Subcutaneous abdominal adipose tissue (tissue), 5 donors: ENCODE measurements around the gene POP4.

Source experiments
- H3K27ac ChIP-seq: one replicate; pipeline ENCODE4 v1.7.0; 2013; ENCODE audit warnings: low read depth, mild to moderate bottlenecking, inconsistent platforms, low read length, moderate library complexity
- H3K27me3 ChIP-seq, 5 donors: one replicate each; pipeline ENCODE4 v1.7.0; 2013; ENCODE audit warnings: low read length in 5 of 5, inconsistent platforms in 1 of 5; ENCODE audit not compliant: control insufficient read depth in 5 of 5, insufficient read depth in 4 of 5
- H3K36me3 ChIP-seq, 5 donors: one replicate each; pipeline ENCODE4 v1.7.0; 2013; ENCODE audit warnings: low read length in 5 of 5; ENCODE audit not compliant: control insufficient read depth in 5 of 5, insufficient read depth in 5 of 5
- H3K4me1 ChIP-seq, 5 donors: one replicate each; pipeline ENCODE4 v1.7.0; 2013; ENCODE audit warnings: low read length in 5 of 5, mild to moderate bottlenecking in 3 of 5, moderate library complexity in 1 of 5; ENCODE audit not compliant: control insufficient read depth in 5 of 5, insufficient read depth in 5 of 5
- H3K4me3 ChIP-seq, 5 donors: one replicate each; pipeline ENCODE4 v1.7.0; 2013; ENCODE audit warnings: low read length in 5 of 5, low read depth in 1 of 5
- H3K9ac ChIP-seq, 5 donors: one replicate each; pipeline ENCODE4 v1.7.0; 2013; ENCODE audit warnings: low read length in 5 of 5, mild to moderate bottlenecking in 4 of 5, moderate library complexity in 3 of 5
- H3K9me3 ChIP-seq, 5 donors: one replicate each; pipeline ENCODE4 v1.7.0; 2013; ENCODE audit warnings: low read length in 5 of 5; ENCODE audit not compliant: control insufficient read depth in 5 of 5
- donor health status: healthy.
- donor health status: healthy.
- donor health status: healthy.
- donor health status: healthy.
- donor health status: healthy.

POP4 gene

DNA sequence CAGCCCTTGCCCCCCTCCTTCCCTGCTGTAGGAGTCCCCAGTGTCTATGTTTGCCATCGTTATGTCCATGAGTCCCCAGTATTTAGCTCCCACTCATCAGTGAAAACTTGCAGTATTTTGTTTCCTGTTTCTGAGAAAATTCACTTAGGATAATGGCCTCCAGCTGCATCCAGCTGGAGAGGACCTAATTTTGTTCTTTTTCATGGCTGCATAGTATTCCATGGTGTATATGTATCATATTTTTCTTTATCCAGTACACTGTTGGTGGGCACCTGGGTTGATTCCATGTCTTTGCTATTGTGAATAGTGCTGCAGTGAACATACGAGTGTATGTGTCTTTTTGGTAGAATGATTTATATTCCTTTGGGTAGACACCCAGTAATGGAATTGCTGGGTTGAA is 18.0 kb upstream of the POP4 start:
- no peak overlapping the region for H3K9ac ChIP-seq
- H3K9me3 ChIP-seq, result peaks cover 0 to 4% (median 0%) of the 10 kb centered on the region in 5 donors
- no peaks in the 10 kb centered on the region for H3K4me1 ChIP-seq
- no peak overlapping the region for H3K27ac ChIP-seq
- peaks cover 0 to 25% (median 16%) of the 10 kb centered on the region in 5 donors for H3K27me3 ChIP-seq
- H3K36me3 ChIP-seq, result no peaks in the 10 kb centered on the region
- H3K4me3 ChIP-seq, result no peak overlapping the region

DNA sequence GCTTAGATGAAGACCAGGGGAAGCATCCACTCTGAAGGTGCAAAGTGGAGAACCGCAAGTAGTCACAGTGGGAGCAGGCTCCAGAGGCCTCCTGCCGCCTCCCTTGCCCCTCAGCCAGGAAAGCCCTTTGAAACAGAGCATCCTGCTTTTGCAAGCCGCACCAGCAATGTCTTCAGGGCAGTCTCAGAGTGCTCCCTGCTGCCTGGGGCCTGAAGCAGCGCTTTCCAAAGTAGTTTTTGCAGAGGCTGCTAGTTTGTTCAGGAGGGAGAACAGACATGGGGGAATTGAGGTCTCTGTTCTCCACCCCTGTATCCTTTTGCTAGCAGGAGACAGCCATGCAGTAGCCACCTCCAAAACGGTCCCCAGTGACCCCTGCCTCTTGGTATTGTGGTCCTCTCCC is 15.8 kb upstream of the POP4 start:
- Histone ChIP-seq H3K9ac (no peak overlapping the region), H3K27me3 (peaks cover 4 to 37% (median 24%) of the 10 kb centered on the region in 5 donors), H3K4me1 (no peaks in the 10 kb centered on the region), H3K36me3 (no peaks in the 10 kb centered on the region), H3K4me3 (no peak overlapping the region), H3K9me3 (peaks cover 0 to 4% (median 0%) of the 10 kb centered on the region in 5 donors), H3K27ac (no peak overlapping the region)

DNA sequence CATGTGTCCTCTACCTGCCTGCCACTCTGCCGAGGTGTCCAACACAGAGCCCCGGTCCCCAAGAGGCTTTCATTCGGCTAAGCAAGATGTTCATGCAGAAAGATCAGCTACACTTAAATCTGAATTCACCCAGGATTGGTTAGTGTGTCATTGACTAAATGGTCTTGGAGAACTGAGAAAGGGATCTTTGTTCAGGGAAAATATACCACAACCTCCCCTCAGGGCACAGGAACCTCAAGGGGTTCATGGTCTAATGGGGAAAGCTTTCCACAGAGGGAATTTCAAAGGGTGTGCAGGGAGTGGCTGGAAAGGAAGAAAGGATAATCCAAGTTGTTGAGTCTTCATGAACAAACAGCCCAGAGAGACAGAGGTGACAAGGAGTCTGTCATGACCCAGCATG is 14.4 kb upstream of the POP4 start:
- H3K36me3 ChIP-seq, result no peaks in the 10 kb centered on the region
- H3K4me1 ChIP-seq, result no peaks in the 10 kb centered on the region
- peaks cover 16 to 51% (median 36%) of the 10 kb centered on the region in 5 donors for H3K27me3 ChIP-seq
- no peak overlapping the region for H3K27ac ChIP-seq
- H3K9me3 ChIP-seq, result peaks cover 0 to 4% (median 0%) of the 10 kb centered on the region in 5 donors
- no peak overlapping the region for H3K9ac ChIP-seq
- no peak overlapping the region for H3K4me3 ChIP-seq

DNA sequence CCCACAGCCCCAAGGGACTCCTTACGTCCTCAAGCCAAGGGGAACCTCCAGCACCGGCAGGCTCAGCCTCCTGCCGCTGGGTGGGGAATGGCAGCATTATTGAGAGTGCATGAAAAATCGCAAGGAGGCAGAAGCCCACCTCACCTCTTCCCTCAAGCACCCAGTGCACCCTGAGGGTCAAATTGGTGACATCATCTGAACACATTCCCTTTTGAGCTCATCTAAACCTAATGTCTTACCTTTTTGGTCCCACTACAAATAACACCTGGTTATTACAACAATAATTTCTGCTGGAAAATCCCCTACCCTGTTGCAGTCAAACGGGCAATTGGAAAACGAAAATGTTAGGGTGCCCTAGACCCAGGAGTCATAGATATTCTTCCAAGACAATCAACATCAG is 12.2 kb upstream of the POP4 start:
- Histone ChIP-seq H3K36me3 (no peaks in the 10 kb centered on the region), H3K9me3 (peaks cover 0 to 4% (median 0%) of the 10 kb centered on the region in 5 donors), H3K9ac (no peak overlapping the region), H3K4me1 (no peaks in the 10 kb centered on the region), H3K27me3 (peaks cover 22 to 64% (median 35%) of the 10 kb centered on the region in 5 donors), H3K4me3 (no peak overlapping the region), H3K27ac (no peak overlapping the region)

DNA sequence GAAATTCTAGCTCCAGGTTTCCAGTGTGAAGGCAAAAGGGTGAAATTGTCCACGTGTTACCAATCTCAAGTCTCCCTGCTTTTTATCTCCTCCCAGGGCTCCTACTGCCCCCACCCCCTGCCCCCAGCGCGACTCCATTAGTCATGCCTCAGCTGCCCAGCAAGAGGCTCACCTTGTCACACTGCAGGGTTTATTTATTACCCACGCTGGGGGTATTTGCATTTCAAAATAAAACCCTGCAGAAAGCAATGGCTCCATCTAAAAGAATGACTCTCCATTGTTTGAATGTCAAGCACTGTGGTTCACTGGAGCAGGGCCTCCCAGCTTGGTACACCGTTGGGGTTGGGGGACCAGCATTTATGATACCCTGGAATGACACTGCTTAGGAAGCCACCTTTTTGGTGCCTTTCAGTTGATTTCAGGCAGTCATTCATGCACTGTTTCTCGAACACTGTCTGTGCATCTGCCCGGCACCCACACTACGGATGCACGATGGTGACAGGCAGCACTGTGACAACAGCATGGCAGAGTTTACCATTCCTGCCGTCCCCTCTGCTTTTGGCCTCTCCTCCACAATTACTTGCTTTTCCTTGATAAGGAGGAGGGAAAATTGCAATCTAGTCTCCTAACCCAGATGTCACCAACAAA is 9.9 kb upstream of the POP4 start:
- H3K36me3 ChIP-seq, result no peaks in the 10 kb centered on the region
- peaks cover 21 to 60% (median 28%) of the 10 kb centered on the region in 5 donors for H3K27me3 ChIP-seq
- no peaks in the 10 kb centered on the region for H3K9me3 ChIP-seq
- H3K27ac ChIP-seq, result no peak overlapping the region
- no peak overlapping the region for H3K9ac ChIP-seq
- no peaks in the 10 kb centered on the region for H3K4me1 ChIP-seq
- H3K4me3 ChIP-seq, result no peak overlapping the region

DNA sequence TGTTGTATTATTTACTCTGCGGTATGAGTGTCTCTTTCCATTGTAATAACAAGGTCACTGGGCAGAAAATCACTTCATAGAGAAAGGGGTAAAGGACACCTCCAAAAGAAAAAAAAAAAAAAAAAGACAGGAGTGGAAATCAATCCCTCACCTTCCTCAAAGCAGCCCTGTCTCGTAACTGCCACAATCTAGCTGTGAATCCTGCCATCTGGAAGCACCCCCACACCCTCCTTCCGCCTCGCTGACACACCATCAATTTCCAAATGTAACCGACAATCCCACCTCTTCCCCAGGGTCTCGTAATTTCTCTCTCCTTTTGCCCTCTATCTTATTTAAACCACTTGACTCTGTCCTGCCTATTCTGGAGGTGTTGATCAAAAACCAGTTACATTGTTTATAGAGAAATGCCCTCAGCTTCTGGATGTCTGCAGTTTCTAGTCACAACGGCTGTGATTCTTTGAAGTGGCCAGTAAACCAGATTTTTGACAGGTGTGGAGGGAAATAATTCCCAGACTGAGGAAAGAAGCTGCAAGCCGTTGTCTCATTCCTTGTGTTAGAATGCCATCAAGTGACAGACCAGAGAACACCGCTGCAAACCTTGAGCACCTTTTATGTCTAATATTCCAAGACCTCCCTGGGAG is 9.1 kb upstream of the POP4 start:
- Histone ChIP-seq H3K9me3 (no peaks in the 10 kb centered on the region), H3K9ac (no peak overlapping the region), H3K27me3 (peaks cover 21 to 54% (median 22%) of the 10 kb centered on the region in 5 donors), H3K36me3 (no peaks in the 10 kb centered on the region), H3K4me1 (no peaks in the 10 kb centered on the region), H3K27ac (no peak overlapping the region), H3K4me3 (no peak overlapping the region)

DNA sequence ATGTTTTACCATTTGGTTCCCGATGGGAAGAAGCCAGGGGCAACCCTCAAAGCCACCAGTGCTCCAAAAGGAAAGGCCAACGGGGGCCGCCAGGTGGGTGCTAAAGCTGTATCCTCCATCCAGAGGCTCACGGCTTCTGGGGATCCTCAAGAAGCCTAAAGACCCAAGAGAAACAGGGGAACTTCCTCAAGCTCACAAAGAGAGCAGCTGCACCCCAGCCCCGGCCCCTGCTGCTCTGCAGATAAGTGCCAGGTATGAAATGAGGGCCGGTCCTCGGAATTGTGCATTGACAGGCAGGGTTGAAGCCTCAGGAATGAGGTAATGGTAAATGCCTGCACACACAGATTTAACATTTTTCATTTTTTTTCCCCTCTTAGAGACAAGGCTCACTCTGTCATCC is 8.0 kb upstream of the POP4 start:
- Histone ChIP-seq H3K4me1 (no peaks in the 10 kb centered on the region), H3K9ac (no peak overlapping the region), H3K36me3 (no peaks in the 10 kb centered on the region), H3K4me3 (no peak overlapping the region), H3K27me3 (peaks cover 21 to 48% (median 22%) of the 10 kb centered on the region in 5 donors), H3K27ac (no peak overlapping the region), H3K9me3 (no peaks in the 10 kb centered on the region)

DNA sequence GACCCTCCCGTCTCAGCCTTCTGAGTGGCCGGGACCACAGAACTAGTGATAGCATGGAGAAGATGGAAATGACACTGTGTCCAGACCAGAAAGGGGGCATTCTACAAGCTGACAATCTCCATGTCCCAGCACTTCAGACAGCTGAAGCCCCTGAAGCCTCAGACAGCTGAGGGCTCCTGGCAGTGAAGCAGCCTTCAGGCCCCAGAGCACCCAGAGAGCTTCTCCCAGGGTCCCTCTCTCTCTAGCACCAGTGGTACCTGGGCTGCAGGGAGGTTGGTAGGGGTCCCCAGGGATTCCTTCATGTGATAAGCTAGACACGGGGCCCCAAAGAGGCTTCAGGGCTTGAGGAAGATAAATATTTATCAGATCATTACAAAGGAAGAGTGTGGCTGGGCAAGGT is 7.6 kb upstream of the POP4 start:
- peaks cover 21 to 47% (median 22%) of the 10 kb centered on the region in 5 donors for H3K27me3 ChIP-seq
- no peak overlapping the region for H3K9ac ChIP-seq
- no peak overlapping the region for H3K27ac ChIP-seq
- H3K4me3 ChIP-seq, result no peak overlapping the region
- H3K36me3 ChIP-seq, result no peaks in the 10 kb centered on the region
- no peaks in the 10 kb centered on the region for H3K4me1 ChIP-seq
- no peaks in the 10 kb centered on the region for H3K9me3 ChIP-seq

DNA sequence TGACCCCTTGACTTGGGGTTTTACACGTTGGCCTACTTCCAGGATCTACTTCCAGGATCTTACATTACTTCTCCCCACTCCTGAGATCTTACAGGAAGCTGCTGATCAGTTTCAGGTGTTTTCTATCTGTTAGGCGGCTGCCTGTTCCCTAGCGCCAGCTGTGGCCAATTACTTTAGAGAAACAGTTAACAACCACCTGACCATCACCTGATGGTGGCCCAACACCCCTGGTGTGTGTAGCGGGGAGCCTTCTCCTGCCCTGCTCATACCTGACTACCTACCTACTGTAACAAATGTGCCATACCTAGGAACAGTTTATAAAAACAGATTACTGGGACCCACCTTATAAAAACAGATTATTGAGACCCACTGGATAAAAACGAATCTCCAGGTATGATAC is 2.8 kb upstream of the POP4 start:
- Histone ChIP-seq H3K4me1 (peaks cover 4 to 20% (median 16%) of the 10 kb centered on the region in 5 donors), H3K36me3 (no peaks in the 10 kb centered on the region), H3K27me3 (peaks cover 0 to 6% (median 0%) of the 10 kb centered on the region in 5 donors), H3K9me3 (no peaks in the 10 kb centered on the region), H3K9ac (no peak overlapping the region), H3K4me3 (no peak overlapping the region), H3K27ac (no peak overlapping the region)

DNA sequence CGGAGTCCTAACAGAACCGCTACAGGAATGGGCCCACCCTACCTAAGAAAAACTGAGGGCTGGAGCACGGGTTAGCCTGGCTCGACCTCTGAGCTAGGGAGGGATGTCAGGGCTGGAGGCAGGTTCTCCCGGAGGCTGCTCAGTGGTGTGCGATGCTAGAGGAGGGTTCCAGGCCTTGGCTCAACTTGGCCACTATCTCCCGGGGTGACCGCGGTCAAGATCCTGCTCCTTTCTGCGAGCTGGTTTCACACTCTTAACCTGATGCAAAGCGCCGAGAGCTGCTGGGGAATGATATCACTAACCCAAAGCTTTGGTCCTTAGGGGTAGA is 301 bp downstream of the POP4 start:
- Histone ChIP-seq H3K9ac (peak overlapping the region; percentile 86 to 100 (median 93)), H3K27ac (peak overlapping the region; percentile 95), H3K4me3 (peak overlapping the region; percentile 87 to 100 (median 100)), H3K9me3 (no peaks in the 10 kb centered on the region), H3K4me1 (peaks cover 4 to 22% (median 16%) of the 10 kb centered on the region in 5 donors), H3K36me3 (peaks cover 4 to 28% (median 22%) of the 10 kb centered on the region in 5 donors), H3K27me3 (no peaks in the 10 kb centered on the region)
